ENCODE results near the gene FAHD2A.

GRCh38 chr2:95357717-95358280 is 44.7 kb upstream of the FAHD2A start:
- no peak for TF ChIP-seq ZFX (IDR thresholded peaks at IDR 0.05; ENCODE audit: borderline replicate concordance)
- no peak for TF ChIP-seq CTCF (IDR thresholded peaks at IDR 0.05)

Measured in 22Rv1 (cell line).